WTC11 (cell line): Measurements from ENCODE around the gene SH2D5.

Experiments used
- CBFB ChIP-seq: sonication (generic); formaldehyde crosslinking; IDR thresholded peaks from 2 replicates; pipeline ENCODE4 v1.8.1; 2022; ENCODE audit warnings: mild to moderate bottlenecking, low read depth, missing genetic modification reagents
- CTCF ChIP-seq: fragments of 200-600 bp; IDR thresholded peaks from 2 replicates; pipeline ENCODE4 v1.8.0; 2022; ENCODE audit warnings: antibody characterized with exemption
- ESRRA ChIP-seq: sonication (generic); formaldehyde crosslinking; IDR thresholded peaks from 2 replicates; pipeline ENCODE4 v1.8.1; 2022; ENCODE audit warnings: mild to moderate bottlenecking, missing genetic modification reagents, borderline replicate concordance
- ETV6 ChIP-seq: sonication (generic); formaldehyde crosslinking; IDR thresholded peaks from 2 replicates; pipeline ENCODE4 v1.8.1; 2022; ENCODE audit warnings: mild to moderate bottlenecking, missing genetic modification reagents
- FOXP4 ChIP-seq: sonication (generic); formaldehyde crosslinking; IDR thresholded peaks from 2 replicates; pipeline ENCODE4 v1.8.0; 2022; ENCODE audit warnings: mild to moderate bottlenecking, missing genetic modification reagents
- NFYB ChIP-seq: sonication (generic); formaldehyde crosslinking; conservative IDR thresholded peaks from 2 replicates; pipeline ENCODE4 v1.8.0; 2022; ENCODE audit warnings: low read depth, missing genetic modification reagents
- NR2C2 ChIP-seq: sonication (generic); formaldehyde crosslinking; IDR thresholded peaks from 2 replicates; pipeline ENCODE4 v1.8.0; 2022; ENCODE audit warnings: mild to moderate bottlenecking, missing genetic modification reagents
- OVOL2 ChIP-seq: fragments of 250-450 bp; sonication (Bioruptor Pico); IDR thresholded peaks from 2 replicates; pipeline ENCODE4 v1.9.0; 2021; ENCODE audit warnings: mild to moderate bottlenecking, borderline replicate concordance
- SMAD4 ChIP-seq: sonication (generic); formaldehyde crosslinking; IDR thresholded peaks from 2 replicates; pipeline ENCODE4 v1.8.0; 2022; ENCODE audit warnings: mild to moderate bottlenecking, missing genetic modification reagents
- TEAD4 ChIP-seq: sonication (generic); formaldehyde crosslinking; IDR thresholded peaks from 2 replicates; pipeline ENCODE4 v1.8.0; 2022; ENCODE audit warnings: mild to moderate bottlenecking, missing genetic modification reagents
- ZNF232 ChIP-seq: sonication (generic); formaldehyde crosslinking; IDR thresholded peaks from 2 replicates; pipeline ENCODE4 v1.8.0; 2022; ENCODE audit warnings: mild to moderate bottlenecking, missing genetic modification reagents
- TF ChIP-seq, protein P1 (sequence below): sonication (generic); formaldehyde crosslinking; IDR thresholded peaks from 2 replicates; pipeline ENCODE4 v1.8.1; 2023; ENCODE audit warnings: mild to moderate bottlenecking, missing genetic modification reagents, borderline replicate concordance

- TF ChIP-seq NFYB (CRISPR knock-in tag) (no peak), ZNF232 (CRISPR knock-in tag) (no peak), SMAD4 (CRISPR knock-in tag) (no peak), CTCF (no peak), FOXP4 (CRISPR knock-in tag) (no peak), TEAD4 (no peak), OVOL2 (CRISPR knock-in tag) (no peak), CBFB (no peak), ETV6 (CRISPR knock-in tag) (no peak), NR2C2 (CRISPR knock-in tag) (no peak), ESRRA (no peak)
- TF ChIP-seq, protein P1, sequence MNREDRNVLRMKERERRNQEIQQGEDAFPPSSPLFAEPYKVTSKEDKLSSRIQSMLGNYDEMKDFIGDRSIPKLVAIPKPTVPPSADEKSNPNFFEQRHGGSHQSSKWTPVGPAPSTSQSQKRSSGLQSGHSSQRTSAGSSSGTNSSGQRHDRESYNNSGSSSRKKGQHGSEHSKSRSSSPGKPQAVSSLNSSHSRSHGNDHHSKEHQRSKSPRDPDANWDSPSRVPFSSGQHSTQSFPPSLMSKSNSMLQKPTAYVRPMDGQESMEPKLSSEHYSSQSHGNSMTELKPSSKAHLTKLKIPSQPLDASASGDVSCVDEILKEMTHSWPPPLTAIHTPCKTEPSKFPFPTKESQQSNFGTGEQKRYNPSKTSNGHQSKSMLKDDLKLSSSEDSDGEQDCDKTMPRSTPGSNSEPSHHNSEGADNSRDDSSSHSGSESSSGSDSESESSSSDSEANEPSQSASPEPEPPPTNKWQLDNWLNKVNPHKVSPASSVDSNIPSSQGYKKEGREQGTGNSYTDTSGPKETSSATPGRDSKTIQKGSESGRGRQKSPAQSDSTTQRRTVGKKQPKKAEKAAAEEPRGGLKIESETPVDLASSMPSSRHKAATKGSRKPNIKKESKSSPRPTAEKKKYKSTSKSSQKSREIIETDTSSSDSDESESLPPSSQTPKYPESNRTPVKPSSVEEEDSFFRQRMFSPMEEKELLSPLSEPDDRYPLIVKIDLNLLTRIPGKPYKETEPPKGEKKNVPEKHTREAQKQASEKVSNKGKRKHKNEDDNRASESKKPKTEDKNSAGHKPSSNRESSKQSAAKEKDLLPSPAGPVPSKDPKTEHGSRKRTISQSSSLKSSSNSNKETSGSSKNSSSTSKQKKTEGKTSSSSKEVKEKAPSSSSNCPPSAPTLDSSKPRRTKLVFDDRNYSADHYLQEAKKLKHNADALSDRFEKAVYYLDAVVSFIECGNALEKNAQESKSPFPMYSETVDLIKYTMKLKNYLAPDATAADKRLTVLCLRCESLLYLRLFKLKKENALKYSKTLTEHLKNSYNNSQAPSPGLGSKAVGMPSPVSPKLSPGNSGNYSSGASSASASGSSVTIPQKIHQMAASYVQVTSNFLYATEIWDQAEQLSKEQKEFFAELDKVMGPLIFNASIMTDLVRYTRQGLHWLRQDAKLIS (CRISPR knock-in tag), result no peak
Measured at GRCh38 chr1:20698195-20698910, 34.1 kb downstream of the SH2D5 start.
